Skin of body (tissue), 2 donors: Measurements from ENCODE around the gene COL7A1. TPM values are rescaled to one million over a fixed set of nuclear protein-coding genes. Genes with fewer than 3 reads are reported as not detected.

Experiments
- DNase-seq: peaks from one replicate; lab custom pipeline; 2025; lab: John Stamatoyannopoulos, UW
- total RNA-seq: library from RNA; depleted of rRNA; stranded (reverse); fragments of >200 nt; gene quantifications from one replicate; pipeline ENCODE4 v1.2.3, GENCODE V29; 2014

The COL7A1 gene
- total RNA-seq, 1 donor from 2014 or later, result 71.4 TPM

GRCh38 chr3:48592519-48593087, 2.5 kb downstream of the COL7A1 start:
- DNase-seq, result no peak

DNA sequence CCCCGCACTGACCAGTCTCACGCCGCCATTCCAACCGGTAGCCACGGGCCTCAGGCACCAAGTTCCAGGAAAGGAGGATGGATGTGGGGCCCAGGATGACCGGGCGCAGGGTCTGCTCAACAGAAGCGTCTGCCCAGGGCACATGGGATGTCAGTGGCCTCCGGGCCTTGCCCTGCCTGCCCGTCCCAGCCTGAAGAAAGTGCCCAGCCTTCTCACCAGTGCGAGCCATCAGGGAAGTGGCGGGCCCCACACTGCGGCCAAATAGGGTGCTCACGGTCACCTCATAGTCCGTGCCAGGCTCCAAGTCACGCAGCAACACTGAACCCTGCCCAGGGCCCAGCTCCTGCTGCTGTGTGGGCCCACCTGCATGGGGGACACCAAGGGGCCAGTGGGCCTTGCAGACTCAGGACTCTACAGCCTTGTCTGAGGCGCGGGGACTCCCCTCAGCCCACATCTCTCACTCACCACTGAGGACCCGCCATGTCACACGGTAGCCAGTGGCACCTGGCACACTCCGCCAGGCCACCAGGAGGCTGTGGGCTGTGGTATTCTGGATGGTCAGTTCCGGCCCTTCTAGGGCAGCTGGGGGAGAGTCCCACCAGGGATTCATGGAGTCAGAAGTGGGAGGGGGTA, 3.1 kb downstream of the COL7A1 start:
- DNase-seq, result no peak

GRCh38 chr3:48591436-48591835, 3.7 kb downstream of the COL7A1 start:
- DNase-seq, result no peak

DNA sequence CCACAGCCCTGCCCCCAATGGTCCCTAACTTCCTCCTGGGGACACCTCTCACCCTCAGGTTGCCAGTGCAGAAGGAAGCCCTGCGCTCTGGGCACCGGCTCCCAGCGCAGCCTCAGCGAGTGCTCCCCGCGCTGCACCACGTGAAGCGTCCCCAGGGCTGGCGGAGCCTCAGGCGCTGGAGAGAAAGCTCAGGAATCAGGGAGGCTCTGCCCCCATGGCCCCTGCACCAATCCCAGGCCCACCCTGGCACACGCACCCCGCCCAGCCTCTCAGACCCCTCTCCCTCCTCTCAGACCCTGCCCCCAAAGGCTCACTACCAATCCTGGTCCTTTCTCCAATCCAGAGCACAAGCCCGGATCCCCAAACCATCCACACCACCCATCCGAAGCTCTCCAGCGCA, 6.9 kb downstream of the COL7A1 start:
- DNase-seq, result no peak

DNA sequence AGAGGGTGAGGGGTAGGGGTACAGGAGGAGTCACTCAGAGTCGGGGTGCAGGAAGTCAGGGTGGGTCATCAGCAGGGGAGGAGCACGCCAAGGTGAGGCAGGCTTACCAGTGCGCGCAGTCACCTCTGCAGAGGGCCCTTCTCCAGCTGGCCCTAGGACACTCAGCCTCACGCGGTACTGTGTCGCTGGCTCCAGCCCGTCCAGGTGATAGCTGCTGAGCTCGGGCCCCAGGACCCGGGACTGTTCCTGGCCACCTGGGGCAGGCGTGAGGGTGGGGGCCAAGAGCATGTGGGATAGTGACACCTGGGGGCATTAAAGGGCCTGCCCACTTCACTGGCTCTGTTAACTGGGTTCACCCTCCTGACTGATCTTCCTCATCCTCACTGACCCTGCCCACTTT, 7.4 kb downstream of the COL7A1 start:
- DNase-seq, result no peak

DNA sequence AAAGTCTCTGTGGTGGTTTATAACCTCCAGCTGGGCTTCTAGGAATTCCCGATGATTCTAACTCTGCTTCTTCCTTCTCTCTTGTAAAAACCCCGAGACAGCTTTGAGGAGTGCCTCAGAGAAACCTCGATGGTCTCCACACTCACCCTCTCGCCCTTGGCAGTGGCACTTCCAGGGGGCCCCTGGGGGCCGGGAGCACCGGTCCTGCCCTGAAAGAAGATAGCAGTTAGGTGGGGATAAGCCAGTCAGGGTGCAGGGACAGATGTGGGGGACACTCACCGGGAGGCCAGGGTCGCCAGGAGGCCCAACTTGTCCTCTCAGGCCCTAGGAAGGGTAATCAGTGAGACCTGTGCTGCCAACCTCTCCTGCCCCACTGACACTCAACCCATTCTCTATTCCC, 9.7 kb downstream of the COL7A1 start:
- DNase-seq, result no peak

DNA sequence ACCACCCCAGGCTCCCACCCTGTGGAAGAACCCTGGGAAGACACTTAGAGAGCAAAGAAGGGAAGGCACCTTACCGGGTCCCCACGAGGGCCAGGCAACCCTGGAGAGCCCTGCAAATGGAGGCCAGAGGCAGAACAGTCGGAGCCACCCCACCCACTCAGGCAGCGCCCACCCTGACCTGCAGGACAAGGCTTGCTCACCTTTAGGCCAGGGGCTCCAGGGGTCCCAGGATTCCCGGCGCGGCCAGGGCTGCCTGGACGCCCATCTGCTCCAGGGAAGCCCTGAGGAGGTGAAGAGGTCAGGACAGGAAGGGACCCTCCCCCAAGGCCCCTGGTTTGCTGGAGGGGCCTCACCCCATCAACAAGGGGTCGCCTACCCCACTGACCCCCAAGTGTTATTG, 10.3 kb downstream of the COL7A1 start:
- DNase-seq, result no peak

DNA sequence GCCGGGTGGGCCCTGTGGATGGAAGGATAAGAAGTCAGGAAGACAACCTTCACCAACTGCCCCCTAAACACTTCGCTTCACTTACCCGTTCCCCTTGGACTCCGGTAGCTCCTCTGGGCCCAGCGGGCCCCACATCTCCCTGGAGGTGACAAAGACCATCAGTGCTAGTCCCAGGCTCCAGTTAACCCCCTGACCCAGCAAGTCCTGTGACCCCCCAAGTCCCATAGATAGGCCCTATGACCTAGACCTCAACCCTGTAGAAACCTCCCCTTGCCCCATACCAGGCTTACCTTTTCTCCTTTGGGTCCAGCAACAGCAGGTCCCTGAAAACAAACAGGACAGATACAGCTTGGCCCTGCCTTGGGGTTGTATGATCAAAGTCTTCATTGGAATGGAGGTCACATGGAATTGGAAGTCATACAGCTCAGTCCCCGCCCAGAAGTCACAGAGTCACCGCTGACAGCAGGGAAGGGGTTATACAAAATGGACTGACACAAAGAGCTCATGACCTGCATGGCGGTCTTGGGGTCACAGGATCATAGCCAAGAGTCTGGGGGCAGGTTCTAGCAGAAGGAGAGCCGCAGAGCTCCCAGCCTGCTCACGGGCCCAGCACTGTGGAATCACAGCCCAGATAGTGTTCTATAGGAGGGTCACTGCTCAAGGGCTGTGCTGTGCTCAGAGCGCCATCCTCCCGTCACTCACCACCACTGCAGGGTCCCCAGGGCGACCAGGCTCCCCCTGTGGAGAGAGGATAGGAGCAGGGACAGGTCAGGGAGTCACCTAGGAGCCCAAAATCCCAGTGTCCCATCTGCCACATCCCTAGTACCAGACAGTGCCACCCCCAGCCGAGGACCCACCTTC, 13.3 kb downstream of the COL7A1 start:
- DNase-seq, result no peak

GRCh38 chr3:48576647-48577046, 18.5 kb downstream of the COL7A1 start:
- no peak for DNase-seq

DNA sequence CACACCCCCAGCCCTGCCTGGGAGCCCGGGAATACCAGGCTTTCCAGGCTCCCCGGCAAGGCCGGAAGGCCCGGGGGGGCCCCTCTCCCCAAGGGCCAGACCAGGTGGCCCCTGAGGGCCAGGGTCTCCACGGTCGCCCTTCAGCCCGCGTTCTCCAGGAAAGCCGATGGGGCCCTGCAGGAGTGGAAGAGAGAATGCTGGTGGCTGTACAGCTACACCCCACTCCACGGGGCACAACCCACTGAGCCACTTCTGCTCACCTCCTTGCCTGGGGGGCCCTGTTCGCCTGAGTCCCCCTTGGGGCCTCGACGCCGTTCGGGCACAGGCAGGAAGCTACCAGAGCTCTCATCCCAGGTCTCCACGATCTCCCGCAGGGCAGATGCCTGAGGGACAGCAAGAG, 19.8 kb downstream of the COL7A1 start:
- no peak for DNase-seq

DNA sequence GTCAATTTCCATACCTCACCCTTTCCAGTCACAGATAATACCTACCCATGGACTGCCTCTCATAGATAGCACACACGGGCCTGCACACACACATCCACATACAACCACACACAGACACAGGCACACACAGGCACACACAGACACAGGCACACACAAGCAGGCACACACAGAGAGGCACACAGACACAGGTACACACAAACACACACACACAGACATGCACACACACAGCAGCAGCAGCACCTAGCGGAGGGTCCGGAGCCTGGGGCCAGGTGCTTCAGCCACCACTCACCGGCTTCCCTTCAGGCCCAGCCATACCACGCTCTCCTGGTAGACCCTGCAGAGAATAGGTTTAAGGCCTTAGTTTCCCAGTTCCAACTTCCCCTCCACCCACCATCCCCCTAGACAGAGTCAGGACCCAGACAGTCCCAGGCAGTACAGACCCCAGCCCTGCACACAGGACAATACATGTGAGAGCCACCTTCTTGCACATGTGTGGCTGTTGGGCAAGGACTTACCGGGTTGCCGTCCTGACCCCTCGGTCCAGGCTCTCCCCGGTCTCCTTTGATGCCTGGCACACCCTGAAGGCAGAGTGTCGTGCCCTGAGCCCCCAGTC, 21.1 kb downstream of the COL7A1 start:
- DNase-seq, result no peak

DNA sequence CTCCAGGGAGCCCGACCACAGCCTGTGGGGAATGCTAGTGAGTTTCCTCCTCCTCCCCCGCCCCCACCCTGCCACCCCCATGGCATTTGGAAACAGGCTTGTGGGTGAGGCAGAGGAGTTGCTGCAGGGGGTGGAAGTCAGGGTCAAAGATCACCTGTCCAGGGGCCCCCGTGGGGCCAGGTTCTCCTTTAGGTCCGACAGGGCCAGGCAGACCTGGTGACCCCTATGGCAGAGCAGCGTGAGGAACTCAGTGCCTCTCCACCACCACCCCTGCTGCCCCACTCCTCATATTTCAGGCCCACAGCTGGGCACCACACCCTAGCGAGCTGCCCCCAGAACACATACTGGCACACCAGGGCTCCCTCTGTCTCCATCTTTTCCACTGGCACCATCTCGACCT, 22.6 kb downstream of the COL7A1 start:
- no peak for DNase-seq

DNA sequence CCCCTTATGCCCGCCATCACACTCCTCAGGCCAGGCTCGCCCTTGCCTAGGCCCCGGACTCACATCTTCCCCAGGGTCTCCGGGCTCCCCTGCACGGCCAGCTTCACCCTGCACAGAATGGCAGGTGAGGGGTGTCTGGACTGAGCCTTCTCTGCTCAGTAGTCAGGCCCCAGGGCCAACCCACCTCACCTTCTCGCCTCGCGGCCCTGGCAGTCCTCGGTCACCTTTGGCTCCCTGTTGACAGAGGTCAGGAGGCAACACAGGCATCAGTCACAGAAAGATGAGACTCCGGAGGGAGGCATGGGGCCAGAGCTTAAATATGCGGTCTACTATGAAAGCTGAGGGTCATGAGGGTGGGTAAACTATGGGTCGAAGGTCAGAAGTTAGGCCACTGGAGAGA, 23.2 kb downstream of the COL7A1 start:
- DNase-seq, result no peak

DNA sequence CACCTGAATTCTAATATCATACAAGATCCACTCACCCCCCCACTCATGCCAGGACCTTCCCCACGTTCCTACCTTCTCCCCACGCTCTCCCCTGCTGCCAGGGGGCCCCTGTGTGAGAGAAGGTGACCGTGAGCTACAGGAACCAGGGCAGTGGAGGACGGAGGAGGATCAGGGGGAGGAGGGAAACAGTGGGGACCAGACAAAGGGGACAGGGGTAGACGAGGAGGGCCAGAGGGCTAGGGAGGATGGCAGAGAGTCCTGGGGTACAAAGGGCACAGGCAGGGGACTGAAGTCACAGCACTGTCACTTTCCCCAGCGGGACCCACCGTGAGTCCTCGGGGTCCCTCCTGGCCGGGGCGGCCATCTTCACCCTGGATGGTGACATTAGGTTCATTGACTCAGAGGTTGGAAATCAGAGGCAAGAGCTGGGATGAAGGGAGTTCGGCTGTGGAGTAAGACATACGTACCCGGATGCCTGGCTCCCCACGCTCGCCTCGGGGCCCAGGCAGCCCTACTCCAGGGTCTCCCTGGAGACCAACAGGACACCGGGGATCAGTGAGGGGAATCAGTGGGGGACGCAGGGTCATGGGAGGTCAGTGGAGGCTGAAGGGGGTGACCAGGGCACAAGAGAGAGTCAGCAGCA, 25.2 kb downstream of the COL7A1 start:
- no peak for DNase-seq

- no peak for DNase-seq
Observed at GRCh38 chr3:48569400-48569799, 25.7 kb downstream of the COL7A1 start.

DNA sequence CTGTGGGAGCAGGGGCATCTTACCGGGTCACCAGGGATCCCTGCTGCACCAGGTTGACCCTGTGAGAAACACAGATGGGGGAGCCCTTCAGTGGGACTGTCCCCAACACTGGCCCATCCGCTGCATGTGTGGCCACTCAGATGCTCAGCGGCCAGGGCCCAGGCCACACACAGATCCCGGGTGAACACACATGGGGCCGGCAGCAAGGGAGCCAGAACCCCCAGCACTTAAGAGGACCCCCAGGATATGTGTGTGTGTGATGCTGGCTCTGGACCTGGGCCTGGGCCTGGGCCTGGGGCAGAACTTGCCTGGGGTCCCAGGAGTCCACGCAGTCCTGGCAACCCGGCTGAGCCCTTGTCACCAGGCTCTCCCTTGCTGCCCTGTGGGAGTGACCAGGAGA, 26.7 kb downstream of the COL7A1 start:
- no peak for DNase-seq

GRCh38 chr3:48567500-48567899, 27.6 kb downstream of the COL7A1 start:
- DNase-seq, result no peak

DNA sequence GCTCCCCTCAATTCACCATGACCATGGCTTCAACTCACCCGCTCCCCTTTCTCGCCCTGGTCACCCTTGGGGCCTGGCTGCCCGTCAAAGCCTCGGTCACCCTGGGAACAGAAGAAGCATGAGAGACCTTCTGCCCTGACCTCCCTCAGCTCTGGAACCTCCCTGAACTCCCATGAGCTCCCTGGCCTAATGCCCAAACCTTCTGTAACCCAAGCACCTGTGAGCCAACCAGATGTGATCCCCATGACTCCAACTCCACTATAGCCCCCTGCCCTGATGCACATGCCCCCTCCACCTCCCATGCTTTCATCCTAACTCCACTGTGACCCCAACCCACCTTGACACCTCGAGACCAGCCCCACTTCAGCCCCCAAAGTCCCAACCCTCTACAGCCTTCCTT, 28.0 kb downstream of the COL7A1 start:
- no peak for DNase-seq

DNA sequence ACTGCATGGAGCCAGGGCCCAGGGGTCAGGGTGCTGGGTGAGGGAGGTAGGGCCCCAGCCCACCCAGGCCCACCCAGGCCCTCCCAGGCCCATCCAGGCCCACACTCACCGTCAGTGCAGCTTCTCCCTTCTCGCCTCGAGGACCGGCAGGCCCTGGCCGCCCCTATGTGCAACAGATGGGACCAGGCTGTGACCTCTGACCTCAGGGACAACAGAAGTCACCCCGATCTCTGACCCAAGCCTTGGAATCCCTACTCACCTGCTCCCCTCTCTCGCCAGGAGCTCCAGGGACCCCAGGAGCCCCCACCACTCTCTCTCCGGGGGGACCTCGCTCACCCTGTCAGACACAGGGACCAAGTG, 28.7 kb downstream of the COL7A1 start:
- DNase-seq, result no peak

DNA sequence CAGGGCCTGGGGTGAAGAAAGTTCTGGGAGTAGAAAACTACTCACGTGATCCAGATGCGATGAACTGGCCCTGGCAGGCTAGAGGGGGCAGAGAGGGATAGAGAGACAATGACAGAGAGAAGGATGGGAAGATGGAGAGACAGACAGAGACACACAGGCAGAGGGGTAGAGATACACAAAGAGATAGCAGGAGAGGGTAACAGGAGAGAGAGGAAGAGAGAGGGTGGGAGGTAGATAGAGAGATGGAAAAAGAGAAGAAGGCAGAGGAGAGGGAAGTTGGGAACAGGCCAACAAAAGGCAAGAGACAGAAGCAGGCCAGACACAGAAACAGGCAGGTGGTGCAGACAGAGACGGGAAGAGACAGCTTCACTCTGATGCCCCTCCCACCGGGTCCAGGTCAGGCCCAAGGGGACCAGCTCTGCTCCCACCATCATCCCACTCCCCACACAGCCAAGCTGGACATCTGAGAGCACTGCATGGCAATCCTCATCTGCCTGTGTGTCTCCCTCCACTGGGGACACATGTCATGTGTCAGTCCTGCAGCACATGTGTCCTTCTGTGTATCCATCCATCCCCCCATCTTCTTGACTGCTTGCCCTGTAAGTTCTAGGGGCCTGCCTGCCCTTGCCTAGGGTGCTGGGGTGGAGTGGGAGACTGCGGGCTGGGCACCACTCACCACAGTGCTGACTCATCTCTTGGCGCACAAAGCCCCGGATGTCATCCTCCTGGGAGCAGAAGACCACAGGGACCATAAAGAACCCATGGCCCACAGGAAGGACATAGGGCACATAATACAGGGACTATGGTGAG, 29.3 kb downstream of the COL7A1 start:
- no peak for DNase-seq

- DNase-seq, result no peak
Observed at GRCh38 chr3:48565186-48565585, 29.9 kb downstream of the COL7A1 start.
